T-helper 1 cell (primary cell): Measurements from ENCODE around the gene KCNQ2.

Experiments used
- DNase-seq, 5 donors: peaks; one replicate each; pipeline ENCODE4 v3.0.0-alpha.2; 2012 to 2020

KCNQ2 gene

DNA sequence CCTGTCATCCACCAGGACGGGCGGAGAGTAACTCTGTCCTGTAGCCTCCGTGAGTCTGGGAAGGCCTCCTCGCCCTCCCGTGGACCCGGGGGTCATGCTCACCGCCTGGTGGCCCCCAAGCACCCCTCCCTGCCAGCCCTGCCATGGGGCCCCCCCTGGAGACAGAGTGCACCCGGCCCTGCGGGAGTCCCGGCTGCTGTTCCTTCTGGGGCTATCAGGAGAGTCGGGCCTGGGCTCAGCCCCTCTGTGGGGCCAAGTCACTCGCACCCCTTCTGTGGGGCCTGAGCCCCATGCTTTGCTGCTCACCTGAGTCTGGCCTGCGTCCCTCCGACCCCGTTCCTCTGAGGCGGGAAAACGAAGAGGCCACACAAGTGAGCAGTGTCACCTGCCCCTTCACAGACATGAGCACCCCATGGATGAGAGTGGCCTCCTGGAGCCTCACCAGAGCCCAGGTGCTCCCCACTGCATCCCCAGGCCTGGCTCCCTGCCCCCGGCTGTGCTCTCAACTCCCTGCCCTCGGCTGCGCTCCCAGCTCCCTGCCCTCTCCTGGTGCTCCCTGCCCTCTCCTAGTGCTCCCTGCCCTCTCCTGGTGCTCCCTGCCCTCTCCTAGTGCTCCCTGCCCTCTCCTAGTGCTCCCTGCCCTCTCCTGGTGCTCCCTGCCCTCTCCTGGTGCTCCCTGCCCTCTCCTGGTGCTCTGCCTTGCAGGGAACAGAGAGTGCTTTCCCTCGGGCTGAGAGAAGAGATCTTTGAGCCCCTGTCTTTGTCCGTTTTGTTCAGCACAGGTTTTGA lies 106.7 kb downstream of the KCNQ2 start:
- no peak for DNase-seq

GRCh38 chr20:63364801-63365585 lies 107.5 kb downstream of the KCNQ2 start:
- no peak for DNase-seq

GRCh38 chr20:63363981-63364561 lies 108.4 kb downstream of the KCNQ2 start:
- no peak for DNase-seq

- no peak for DNase-seq
Observed at GRCh38 chr20:63363013-63363957, 109.2 kb downstream of the KCNQ2 start.

DNA sequence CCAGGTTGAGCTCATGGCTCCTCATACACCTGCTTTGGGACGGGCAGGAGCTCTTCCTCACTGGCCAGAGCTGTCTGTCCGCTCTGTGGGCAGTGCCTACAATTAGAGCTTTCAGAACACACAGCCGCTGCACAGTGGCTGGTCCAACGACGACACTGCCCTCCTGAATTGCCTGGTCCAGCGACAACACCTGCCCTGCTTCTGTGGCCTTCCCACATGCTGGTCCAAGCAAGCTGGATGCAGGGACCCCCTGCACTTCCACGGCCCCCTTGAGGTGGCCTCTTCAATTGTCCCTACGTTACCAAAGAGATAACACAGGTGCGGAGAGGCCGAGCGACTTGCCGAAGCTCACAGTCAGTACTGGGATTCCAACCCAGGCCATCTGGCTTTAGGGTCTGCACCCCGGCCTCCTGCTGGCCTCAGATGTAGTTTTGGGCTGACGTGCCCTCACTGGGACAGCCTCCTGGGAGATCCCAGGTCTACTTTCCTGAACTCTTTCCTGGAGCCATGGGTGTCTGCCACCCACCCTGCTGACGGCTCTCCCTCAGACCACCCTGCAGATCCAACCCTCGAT lies 109.9 kb downstream of the KCNQ2 start:
- DNase-seq, result no peak

DNA sequence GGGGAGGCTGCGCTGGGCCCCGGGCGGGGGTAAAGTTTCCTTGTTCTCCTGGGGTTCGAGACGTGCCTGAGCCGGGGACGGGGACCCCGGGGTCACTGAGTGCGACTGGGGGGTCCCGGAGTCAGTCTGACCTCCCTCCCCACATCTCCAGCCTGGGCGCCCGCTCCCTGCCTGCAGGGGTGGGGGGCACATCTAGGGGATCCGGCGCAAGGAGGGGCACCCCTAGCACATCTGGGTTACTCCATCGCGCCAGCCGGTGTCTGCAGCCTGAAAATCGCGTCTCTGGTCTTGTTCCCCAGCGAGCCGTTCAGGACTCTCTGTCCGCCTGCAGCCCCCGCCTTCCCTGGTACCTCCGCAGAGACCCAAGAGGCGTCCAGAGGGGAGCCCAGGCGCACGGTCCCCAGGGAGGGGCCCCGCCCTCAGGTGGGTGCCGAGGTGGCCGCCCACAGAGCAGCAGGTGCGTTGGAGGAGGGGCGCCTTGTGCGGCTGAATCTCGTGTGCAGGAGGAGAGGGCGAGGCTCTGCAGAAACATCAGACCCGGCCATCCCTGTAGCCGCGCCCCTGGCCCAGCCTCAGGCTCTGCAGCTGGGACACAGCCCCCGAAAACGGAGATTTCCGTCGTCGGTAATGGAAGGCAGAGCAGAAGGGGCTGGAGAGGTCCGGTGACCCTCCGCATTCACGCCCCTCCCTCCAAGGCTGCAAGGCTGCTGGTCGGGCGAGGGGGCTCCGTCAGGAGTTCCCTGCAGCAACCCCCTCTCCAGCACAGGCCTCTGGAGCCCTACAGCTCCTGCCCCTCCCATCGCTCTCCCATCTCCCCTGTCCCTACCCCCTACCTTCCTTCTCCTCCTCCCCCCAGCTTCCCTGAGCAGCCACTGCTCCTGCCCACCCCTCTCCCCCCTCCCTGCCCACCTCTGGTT lies 110.7 kb downstream of the KCNQ2 start:
- DNase-seq, result no peak

- no peak for DNase-seq
Observed at GRCh38 chr20:63360850-63361518, 111.5 kb downstream of the KCNQ2 start, which contains the start of gene CHRNA4. CHRNA4 (minus strand) TSS chr20:63361349; CDS start chr20:63361165, 184 bp downstream.

DNA sequence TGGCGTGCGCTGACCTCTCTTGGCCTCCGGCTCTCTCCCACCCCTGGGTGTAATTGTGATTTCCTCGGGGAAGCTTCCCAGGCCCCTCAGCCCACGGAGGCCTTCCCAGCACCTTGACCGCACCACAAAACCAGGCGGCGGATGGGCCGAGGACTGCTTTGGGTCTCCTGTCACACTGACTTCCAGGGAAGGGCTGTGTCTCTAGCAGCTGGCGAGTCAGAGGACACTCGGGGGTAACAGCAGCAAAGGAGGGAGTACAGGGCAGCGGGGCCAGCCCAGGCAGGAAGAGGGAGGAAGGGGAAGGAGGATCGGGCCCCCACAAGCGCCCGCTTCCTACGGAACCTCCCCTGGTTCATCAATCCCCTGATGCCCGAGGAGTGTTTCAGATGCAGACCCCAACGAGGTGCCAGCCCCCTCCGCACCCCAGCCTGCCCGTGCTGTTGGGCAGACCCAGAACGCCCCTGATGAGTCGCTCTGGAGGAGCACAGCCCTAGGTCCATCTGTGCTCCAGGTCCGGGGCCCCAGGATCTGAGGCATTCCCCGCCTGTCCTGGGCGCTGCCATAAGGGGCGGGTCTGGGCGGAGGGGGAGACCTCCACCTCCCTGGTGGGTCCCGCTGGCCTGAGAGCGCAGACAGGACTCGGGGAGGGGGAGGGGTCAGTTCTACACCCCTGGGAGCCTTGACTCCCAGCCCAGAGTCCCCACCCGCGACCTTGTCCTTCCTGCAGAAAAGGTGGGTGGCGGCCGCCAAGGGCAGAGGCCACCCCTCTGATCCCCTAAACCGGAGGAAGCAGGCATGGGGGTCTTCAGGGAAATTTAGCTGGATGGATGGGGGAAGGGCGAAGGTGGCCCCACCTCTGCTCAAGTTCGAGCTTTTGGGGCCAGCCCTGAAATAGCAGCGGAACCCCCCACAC lies 112.3 kb downstream of the KCNQ2 start:
- no peak for DNase-seq

DNA sequence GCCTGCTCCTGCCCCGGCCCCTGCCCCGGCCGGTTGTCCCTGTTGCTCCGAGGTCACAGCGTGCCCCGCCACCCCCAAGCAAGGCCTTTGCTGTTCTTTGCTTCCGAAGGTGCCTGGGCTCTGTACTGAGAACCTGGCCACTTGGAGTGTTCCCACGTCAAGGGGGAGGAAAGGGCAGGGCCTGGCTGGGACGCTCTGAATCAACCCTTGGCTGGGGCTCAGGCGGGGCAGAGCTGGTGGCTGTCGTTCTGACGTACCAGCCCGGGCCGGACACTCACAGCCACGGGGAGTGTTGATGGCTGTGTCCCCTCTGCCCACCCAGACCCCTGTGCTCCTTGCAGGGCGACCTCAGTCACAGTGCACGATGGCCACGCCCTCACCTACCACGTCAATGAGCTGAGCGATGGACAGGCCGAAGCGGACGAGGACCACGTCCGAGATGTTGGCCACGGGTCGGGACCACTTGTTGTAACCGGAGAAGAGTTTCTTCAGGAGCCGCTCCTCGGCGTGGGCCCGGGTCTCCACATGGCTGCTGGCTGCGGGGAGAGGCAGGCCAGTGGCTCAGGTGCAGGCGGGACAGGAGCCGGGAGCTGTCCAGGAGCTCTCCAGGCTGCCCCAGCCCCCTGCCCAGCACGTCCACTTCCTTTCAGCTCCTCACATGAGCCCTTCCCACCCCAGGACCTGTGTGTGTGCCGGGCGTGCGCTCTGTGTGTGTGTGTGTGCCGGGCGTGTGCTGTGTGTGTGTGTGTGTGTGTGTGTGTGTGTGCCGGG lies 113.1 kb downstream of the KCNQ2 start:
- DNase-seq, result no peak

GRCh38 chr20:63357921-63358905 lies 114.2 kb downstream of the KCNQ2 start:
- DNase-seq, result no peak

DNA sequence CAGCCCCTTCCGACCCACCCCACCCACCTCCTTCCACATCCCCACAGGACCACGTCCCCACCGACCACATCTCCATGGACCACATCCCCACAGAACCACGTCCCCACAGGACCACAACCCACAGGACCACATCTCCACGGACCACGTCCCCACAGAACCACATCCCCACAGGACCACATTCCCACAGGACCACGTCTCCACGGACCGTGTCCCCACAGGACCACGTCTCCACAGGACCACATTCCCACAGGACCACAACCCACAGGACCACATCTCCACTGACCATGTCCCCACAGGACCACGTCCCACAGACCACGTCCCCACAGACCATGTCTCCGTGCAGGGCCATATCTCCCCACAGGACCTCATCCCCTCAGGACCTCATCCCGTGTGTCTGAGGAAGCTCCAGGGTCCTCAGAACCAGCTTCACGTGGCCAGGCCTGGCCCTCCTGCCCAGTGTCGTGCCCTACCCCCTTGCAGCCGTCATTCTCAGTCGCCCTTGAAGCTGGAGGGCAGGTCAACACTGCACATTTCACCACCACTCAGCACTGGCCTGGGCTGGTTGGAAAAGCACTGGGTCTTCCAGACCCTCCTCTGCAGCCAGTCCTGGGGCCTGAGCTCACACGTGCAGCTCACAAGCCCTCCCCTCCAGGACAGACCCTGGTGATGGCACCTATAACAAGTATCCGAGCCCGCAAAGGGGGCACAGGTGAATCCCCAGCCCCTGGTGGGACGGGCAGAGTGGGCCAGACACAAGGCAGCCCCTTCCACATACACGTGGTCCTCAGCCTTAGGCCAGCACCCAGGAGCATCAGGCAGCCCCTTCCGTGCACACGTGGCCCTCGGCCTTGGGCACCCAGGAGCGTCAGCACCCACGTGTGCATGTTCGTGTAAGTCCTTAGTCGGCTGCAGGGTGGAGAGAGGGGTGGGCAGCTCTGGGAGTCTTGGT lies 115.2 kb downstream of the KCNQ2 start:
- DNase-seq, result no peak

GRCh38 chr20:63356511-63356910 lies 115.9 kb downstream of the KCNQ2 start:
- DNase-seq, result no peak

- DNase-seq, result no peak
Observed at GRCh38 chr20:63355781-63356295, 116.6 kb downstream of the KCNQ2 start.

GRCh38 chr20:63354636-63355350 lies 117.7 kb downstream of the KCNQ2 start:
- no peak for DNase-seq

- DNase-seq, result no peak
Observed at GRCh38 chr20:63352811-63353221, 119.6 kb downstream of the KCNQ2 start.
